GM18508 (cell line): ENCODE data around the gene SLC25A19.
"Not testable (repeated sequence)": the region's sequence is repeated elsewhere in the genome, so short reads cannot be mapped to it uniquely, and the experiment has no call there.

Experiments
- ATAC-seq: cut with Tn5 transposase; IDR thresholded peaks from one replicate; pipeline ENCODE4 v1.9.1; 2021; ENCODE audit warnings: moderate number of reproducible peaks; ENCODE audit not compliant: insufficient read depth, unreplicated experiment

SLC25A19 gene

DNA sequence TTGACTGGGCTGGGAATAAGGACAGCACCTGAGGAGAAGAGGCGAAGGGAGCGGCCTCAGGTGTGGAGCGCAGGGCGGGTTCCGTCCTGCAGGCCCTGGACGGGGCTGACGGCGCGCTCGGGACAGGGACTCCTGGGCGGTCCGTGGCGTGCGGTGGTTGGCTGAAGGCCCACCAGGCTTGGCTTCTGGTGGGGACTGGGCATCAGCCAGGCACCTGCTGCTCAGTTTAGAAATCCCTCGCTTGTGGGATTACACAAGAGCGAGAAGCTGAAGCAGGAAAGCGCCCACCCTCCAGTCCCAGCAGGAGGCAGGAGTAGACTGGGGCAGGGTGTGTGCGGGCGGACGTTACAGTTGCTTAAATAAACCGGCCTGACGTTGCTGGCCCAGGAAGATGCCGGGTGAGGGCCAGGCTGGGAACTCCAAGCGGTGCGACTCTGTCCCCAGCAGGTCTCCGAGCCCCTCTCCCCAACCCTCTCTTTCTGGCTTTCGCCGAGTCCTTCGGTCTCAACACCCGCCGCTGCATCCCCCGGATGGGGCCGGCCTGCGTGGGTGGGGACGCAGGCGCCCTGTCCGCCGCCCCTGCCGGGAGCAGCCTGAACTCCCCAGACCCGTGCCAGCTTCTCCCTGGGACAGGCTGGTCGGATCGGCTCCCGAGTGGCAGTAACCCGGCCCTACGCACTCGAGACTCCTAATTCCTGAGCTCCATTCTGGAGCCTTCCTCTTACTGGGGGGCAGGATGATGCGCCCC lies 18.8 kb downstream of the SLC25A19 start:
- no peak for ATAC-seq

- ATAC-seq = no peak
Observed at GRCh38 chr17:75269844-75270217, 19.4 kb downstream of the SLC25A19 start.

DNA sequence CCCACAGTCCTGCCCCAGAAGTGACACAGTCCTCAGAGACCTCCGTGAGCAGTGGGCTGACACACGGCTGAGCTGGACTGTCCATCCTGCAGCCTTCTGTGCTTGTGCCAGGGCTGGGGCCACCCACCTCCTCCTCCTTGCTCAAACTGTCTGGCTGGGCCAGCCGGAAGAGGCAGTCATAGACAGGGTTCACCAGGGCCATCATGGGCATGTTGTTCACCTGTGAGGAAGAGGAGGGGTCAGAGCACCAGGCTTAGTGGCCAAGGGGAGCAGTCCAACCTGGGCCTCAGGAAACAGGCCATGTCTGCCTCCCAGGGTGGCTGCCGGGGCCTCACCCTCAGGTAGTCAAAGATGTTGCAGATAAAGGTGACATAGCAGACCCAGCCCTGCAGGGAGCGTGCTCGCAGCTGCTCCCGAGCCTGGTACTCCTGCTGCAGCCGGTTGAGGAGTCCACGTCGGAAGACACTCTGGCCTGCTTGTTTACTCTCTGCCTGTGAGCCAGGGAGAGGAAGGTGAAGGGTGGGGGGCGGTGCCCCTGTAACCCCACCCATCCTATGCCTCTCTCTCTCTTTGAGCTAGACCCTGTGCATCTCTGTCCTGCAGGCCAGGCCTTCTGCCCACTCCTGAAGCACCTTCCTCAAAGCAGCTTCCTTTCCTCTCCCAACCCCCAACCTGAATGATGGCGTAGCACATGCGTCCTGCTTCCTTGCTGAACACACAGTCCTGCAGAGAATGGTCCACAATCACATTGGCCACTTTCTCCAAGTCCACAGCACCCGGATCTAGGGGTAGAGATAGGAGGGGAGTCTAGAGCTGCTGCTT lies 21.6 kb downstream of the SLC25A19 start:
- no peak for ATAC-seq

GRCh38 chr17:75267153-75267410 lies 22.2 kb downstream of the SLC25A19 start:
- no peak for ATAC-seq

- ATAC-seq = no peak
Observed at GRCh38 chr17:75266316-75267152, 22.7 kb downstream of the SLC25A19 start.

DNA sequence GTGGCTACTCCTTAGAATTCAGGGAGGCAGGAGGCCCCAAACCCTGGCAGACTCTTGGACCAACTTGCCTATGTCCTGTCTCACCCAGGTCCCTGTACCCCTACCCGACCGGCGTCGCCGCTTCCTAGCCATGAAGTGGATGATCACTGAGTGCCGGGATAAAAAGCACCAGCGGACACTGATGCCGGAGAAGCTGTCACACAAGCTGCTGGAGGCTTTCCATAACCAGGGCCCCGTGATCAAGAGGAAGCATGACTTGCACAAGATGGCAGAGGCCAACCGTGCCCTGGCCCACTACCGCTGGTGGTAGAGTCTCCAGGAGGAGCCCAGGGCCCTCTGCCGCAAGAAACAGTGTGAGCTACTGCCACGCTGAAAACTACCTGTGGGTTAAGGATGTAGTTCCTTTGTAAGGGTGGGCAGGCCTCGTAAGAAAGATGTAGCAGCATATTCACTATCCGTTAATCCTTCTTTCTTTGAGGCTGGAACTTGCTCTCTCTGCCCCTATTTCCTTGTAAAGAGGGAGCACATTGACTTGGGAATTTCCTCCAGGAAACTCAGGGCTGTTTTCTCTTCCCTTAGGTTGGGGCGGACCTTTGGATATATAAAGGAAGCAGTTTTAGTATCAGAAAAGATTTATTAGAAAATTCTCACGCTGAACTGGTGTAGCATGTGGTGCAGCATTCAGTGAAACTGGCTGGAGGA lies 23.5 kb downstream of the SLC25A19 start:
- no peak for ATAC-seq

- no peak for ATAC-seq
Observed at GRCh38 chr17:75263055-75263454, 26.2 kb downstream of the SLC25A19 start.

GRCh38 chr17:75262112-75262606 lies 27.1 kb downstream of the SLC25A19 start:
- no peak for ATAC-seq

- no peak for ATAC-seq
Observed at GRCh38 chr17:75261336-75262111, 27.7 kb downstream of the SLC25A19 start, which contains the start of the genes GGA3 and MRPS7. TSS of gene GGA3 (minus strand) at chr17:75261606. CDS start at chr17:75261587, 19 bp downstream. TSS of gene MRPS7 (plus strand) at chr17:75261879. CDS start at chr17:75261901, 22 bp downstream.

DNA sequence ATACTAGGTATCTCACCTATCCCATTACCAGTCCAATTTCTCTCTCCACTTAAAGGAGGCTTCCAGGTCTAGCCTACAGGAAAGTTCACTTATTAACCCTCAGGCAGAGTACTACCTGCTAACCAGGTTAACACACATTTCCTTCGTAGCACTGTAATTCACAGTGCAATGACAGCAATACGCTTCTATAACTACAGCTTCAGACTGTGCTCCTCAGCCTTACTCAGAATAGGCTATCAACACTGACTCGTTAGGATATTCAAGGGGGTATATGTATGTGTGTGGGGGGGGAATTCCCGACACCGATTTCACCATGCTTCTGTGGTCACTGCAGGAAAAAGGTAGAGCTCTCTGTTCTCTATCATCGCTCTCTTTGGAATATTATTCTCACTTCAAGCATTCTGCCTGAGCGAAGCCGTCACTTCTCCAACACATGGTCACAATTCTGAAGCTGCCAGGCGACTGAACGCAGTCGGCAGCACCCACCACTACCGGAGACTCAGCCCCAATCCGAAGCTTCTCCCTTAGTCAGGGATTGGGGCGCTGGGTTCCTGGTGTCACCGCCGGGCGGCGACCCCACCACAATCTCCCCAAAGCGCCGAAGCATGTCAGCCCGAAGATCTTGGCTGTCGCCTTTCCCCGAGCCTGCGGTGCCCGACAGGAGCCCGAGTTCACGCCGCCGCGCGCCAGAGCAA lies 28.4 kb downstream of the SLC25A19 start:
- ATAC-seq = no peak

DNA sequence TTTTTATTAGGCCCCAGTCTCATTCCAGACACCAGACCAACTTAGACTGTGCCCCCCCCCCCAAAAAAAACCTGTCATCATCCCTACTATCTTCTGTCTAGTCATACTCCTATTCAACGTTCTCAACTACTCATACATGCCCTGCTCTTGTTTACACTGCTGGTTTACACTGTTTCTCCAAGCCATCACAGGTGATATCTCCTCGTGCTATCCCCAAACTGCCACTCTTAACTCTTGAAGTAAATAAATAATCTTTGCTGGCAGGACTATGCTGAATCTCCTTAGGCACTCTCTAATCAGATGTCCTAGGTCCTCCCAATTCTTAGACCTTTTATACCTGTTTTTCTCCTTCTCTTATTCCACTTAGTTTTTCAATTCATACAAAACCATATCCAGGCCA lies 32.0 kb downstream of the SLC25A19 start:
- not testable (repeated sequence) for ATAC-seq

- not testable (repeated sequence) for ATAC-seq
Observed at GRCh38 chr17:75255954-75256698, 33.1 kb downstream of the SLC25A19 start.

- no peak for ATAC-seq
Observed at GRCh38 chr17:75252039-75252816, 37.0 kb downstream of the SLC25A19 start.

- no peak for ATAC-seq
Observed at GRCh38 chr17:75250009-75250471, 39.2 kb downstream of the SLC25A19 start.

DNA sequence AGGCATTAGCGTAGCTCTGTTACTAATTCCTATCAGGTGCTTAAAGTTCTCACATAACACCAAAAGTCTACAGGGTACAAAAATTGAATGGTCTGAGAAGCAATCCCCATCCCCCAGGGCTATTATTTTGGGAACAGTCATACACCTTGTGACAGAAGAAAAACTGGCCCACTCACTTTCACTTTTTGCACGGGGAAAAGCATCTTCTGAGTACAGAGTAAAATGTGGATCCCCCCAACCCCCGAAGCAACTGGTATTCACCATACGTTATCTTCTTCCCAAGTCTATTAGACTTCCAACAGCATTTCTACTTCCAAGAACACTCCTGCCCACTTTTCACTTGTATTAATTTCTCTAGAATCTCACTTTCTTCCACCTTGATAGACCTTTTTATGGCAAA lies 39.7 kb downstream of the SLC25A19 start:
- no peak for ATAC-seq

DNA sequence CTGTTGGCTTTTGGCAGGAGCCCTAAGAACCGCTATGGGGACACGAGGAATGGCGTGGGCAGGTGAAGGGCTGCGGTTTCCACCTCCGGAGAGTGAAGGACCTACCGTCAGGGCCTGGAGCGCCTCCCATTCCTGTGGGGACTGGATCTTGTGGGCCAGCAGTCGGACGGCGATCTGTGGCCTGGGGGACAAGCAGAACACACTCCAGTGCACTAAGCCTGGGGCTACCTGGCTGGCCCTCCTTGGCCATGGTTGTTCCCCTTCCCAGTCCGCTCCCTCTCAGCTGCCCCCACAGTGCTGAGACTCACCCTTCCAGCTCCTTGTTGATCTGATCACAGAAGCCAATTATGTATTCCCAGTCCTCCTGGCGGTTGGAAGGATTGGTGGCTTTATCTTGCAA lies 42.8 kb downstream of the SLC25A19 start:
- ATAC-seq = no peak

- ATAC-seq = no peak
Observed at GRCh38 chr17:75245011-75245410, 44.2 kb downstream of the SLC25A19 start.
